Suprapubic skin (tissue), 3 donors: Measurements from ENCODE around the gene PGGHG.

Source experiments
- POLR2A ChIP-seq, 2 donors: fragments of 450-650 bp; IDR thresholded peaks; one replicate each; pipeline ENCODE4 v1.6.1; 2017; ENCODE audit warnings: antibody characterized with exemption in 2 of 2, mild to moderate bottlenecking in 2 of 2, moderate library complexity in 2 of 2
- TF ChIP-seq, protein P1 (sequence below), 2 donors: fragments of 200-600 bp in 1 of 2; fragments of 450-650 bp in 1 of 2; sonication (generic) in 1 of 2; IDR thresholded peaks; one replicate each; pipeline ENCODE4 v1.5.1; 2016 to 2019; ENCODE audit warnings: antibody characterized with exemption in 2 of 2, mild to moderate bottlenecking in 1 of 2, moderate library complexity in 1 of 2

DNA sequence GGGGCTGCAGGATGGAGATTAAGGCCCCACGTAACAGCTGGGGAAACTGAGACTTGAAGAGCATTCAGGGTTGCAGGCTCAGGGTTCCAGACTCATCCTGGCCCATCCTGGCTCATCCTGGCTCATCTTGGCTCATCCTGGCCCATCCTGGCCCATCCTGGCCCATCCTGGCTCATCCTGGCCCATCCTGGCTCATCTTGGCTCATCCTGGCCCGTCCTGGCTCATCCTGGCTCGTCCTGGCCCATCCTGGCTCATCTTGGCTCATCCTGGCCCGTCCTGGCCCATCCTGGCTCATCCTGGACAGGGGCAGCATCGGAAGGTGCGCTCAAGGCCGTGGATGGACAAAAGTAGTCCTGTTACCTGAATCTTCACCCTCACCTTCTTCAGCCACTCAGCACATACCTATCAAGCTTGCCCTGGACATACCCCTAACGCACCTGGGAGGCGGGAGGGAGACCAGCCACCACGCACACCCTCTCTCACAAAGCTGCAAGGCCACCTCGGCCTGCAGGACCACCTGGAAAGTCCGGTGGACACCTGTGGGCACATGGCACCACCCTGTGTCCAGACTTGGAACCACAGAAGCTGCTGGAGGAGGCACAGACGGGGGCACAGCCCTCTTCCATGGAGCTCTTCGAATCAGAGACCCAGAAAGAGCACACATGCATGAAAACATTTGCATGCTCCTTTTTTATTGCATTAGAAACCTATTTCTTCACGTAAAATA is 31.0 kb upstream of the PGGHG start:
- TF ChIP-seq, protein P1, sequence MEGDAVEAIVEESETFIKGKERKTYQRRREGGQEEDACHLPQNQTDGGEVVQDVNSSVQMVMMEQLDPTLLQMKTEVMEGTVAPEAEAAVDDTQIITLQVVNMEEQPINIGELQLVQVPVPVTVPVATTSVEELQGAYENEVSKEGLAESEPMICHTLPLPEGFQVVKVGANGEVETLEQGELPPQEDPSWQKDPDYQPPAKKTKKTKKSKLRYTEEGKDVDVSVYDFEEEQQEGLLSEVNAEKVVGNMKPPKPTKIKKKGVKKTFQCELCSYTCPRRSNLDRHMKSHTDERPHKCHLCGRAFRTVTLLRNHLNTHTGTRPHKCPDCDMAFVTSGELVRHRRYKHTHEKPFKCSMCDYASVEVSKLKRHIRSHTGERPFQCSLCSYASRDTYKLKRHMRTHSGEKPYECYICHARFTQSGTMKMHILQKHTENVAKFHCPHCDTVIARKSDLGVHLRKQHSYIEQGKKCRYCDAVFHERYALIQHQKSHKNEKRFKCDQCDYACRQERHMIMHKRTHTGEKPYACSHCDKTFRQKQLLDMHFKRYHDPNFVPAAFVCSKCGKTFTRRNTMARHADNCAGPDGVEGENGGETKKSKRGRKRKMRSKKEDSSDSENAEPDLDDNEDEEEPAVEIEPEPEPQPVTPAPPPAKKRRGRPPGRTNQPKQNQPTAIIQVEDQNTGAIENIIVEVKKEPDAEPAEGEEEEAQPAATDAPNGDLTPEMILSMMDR (IDR thresholded peaks at IDR 0.05): no peak
- no peak for TF ChIP-seq POLR2A (IDR thresholded peaks at IDR 0.05)
